ENCODE data around the gene SLC50A1. TPM values are rescaled to one million over a fixed set of nuclear protein-coding genes. Genes with fewer than 3 reads are reported as not detected.

The SLC50A1 gene
- total RNA-seq, 1 experiment from 2014 or later, result 75.2 TPM

Other genes with a start within 250 kb of the SLC50A1 start
- gene PMVK, start 199.1 kb upstream of the SLC50A1 start, total RNA-seq (2014; rRNA removed), result 32.3 and 41.5 TPM in 2 replicates
- gene PBXIP1, start 179.8 kb upstream of the SLC50A1 start, total RNA-seq (2014; rRNA removed), result 35.4 and 43.1 TPM in 2 replicates
- gene PYGO2, start 174.1 kb upstream of the SLC50A1 start, total RNA-seq (2014; rRNA removed), result 41.7 and 43.3 TPM in 2 replicates
- gene SHC1, start 165.1 kb upstream of the SLC50A1 start, total RNA-seq (2014; rRNA removed), result 106 and 107 TPM in 2 replicates
- gene CKS1B, start 161.2 kb upstream of the SLC50A1 start, total RNA-seq (2014; rRNA removed), result 330 and 390 TPM in 2 replicates
- gene FLAD1, start 152.5 kb upstream of the SLC50A1 start, total RNA-seq (2014; rRNA removed), result 58.5 and 84.0 TPM in 2 replicates
- gene LENEP, start 142.3 kb upstream of the SLC50A1 start, total RNA-seq (2014; rRNA removed), result not detected in 2 replicates
- 39.7 and 59.1 TPM in 2 replicates for gene ZBTB7B, start 133.1 kb upstream of the SLC50A1 start, total RNA-seq (2014; rRNA removed)
- gene DCST2, start 102.1 kb upstream of the SLC50A1 start, total RNA-seq (2014; rRNA removed), result 0.18 and 3.0 TPM in 2 replicates
- gene DCST1, start 102.0 kb upstream of the SLC50A1 start, total RNA-seq (2014; rRNA removed), result not detected in 2 replicates
- 334 and 384 TPM in 2 replicates for gene ADAM15, start 84.5 kb upstream of the SLC50A1 start, total RNA-seq (2014; rRNA removed)
- 36.7 and 37.4 TPM in 2 replicates for gene EFNA4, start 72.1 kb upstream of the SLC50A1 start, total RNA-seq (2014; rRNA removed)
- 16.2 and 23.5 TPM in 2 replicates for gene EFNA3, start 57.0 kb upstream of the SLC50A1 start, total RNA-seq (2014; rRNA removed)
- 29.4 and 49.9 TPM in 2 replicates for gene EFNA1, start 8.0 kb upstream of the SLC50A1 start, total RNA-seq (2014; rRNA removed)
- gene DPM3, start 4.7 kb downstream of the SLC50A1 start, total RNA-seq (2014; rRNA removed), result 53.6 and 74.3 TPM in 2 replicates
- gene KRTCAP2, start 37.5 kb downstream of the SLC50A1 start, total RNA-seq (2014; rRNA removed), result 241 and 257 TPM in 2 replicates
- gene TRIM46, start 38.0 kb downstream of the SLC50A1 start, total RNA-seq (2014; rRNA removed), result 4.1 and 5.4 TPM in 2 replicates
- gene THBS3, start 72.0 kb downstream of the SLC50A1 start, total RNA-seq (2014; rRNA removed), result 12.0 and 13.0 TPM in 2 replicates
- gene MTX1, start 72.8 kb downstream of the SLC50A1 start, total RNA-seq (2014; rRNA removed), result 141 and 152 TPM in 2 replicates
- 30.9 and 54.7 TPM in 2 replicates for gene ENTREP3, start 119.6 kb downstream of the SLC50A1 start, total RNA-seq (2014; rRNA removed)
- 218 and 219 TPM in 2 replicates for gene SCAMP3, start 126.5 kb downstream of the SLC50A1 start, total RNA-seq (2014; rRNA removed)
- 44.5 and 49.9 TPM in 2 replicates for gene CLK2, start 137.7 kb downstream of the SLC50A1 start, total RNA-seq (2014; rRNA removed)
- gene HCN3, start 141.6 kb downstream of the SLC50A1 start, total RNA-seq (2014; rRNA removed), result 1.8 and 1.9 TPM in 2 replicates
- not detected in 2 replicates for gene PKLR, start 165.6 kb downstream of the SLC50A1 start, total RNA-seq (2014; rRNA removed)
- gene FDPS, start 173.0 kb downstream of the SLC50A1 start, total RNA-seq (2014; rRNA removed), result 301 and 313 TPM in 2 replicates
- 80.3 and 85.1 TPM in 2 replicates for gene RUSC1, start 185.0 kb downstream of the SLC50A1 start, total RNA-seq (2014; rRNA removed)

Data from PC-3 (cell line).